NCI-H146 treated with DMSO at 0.1 percent for 48 hours (cell line): ENCODE results near the gene GJC2.
A peak's percentile ranks its signal among the peaks of the same experiment; 100 is the strongest.
"Not testable (repeated sequence)": the region's sequence is repeated elsewhere in the genome, so short reads cannot be mapped to it uniquely, and the experiment has no call there.

Experiments
- DNase-seq: peaks from one replicate; lab custom pipeline; 2025; ENCODE audit not compliant: unreplicated experiment; lab: John Stamatoyannopoulos, UW

GJC2 gene

GRCh38 chr1:228149406-228150119, at the start of gene GJC2:
Gene GJC2, plus strand, starts transcription at chr1:228149930. Its CDS starts 7,829 bp downstream, at chr1:228157759.
- DNase-seq, result no peak

DNA sequence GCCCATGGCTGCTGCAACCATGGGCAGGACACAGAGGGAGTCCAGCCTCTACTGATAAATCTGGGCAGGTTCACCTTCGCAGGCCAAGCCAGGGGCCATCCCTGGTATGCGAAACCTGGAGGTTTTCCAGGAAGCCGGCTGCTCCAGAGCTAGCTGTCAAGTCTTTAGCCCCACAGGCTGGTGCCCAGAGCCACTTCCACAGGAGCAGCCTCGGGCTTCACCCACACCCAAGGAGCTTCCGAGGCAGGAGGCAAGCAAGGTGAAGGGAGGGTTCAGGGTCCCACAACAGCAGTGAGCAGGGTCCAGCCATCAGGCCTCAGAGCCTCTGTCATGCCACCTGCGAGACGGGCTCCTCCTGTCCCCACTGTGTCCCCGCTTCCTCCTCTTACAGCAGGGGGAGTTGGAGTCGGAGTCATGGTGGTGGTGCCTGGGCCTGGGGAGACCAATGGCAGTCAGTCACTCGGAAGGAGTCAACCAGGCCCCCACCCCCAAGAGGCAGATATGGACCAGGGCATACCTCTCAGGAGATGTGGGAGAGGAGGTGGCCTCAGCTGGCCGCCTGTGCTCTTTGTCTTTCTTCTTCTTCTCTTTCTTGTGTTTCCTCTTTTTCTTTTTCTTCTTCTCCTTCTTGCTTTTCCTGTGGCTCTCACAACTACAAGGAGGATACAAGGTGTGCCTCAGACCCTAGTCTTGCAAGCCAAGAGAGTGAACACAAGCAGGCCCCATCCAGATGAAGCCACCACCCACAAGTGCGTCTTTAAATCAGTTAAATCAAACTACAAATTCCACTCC, 48.7 kb upstream of the GJC2 start:
- DNase-seq, result no peak

- DNase-seq, result no peak
These were observed 48.1 kb upstream of the GJC2 start for GRCh38 chr1:228101614-228101993.

DNA sequence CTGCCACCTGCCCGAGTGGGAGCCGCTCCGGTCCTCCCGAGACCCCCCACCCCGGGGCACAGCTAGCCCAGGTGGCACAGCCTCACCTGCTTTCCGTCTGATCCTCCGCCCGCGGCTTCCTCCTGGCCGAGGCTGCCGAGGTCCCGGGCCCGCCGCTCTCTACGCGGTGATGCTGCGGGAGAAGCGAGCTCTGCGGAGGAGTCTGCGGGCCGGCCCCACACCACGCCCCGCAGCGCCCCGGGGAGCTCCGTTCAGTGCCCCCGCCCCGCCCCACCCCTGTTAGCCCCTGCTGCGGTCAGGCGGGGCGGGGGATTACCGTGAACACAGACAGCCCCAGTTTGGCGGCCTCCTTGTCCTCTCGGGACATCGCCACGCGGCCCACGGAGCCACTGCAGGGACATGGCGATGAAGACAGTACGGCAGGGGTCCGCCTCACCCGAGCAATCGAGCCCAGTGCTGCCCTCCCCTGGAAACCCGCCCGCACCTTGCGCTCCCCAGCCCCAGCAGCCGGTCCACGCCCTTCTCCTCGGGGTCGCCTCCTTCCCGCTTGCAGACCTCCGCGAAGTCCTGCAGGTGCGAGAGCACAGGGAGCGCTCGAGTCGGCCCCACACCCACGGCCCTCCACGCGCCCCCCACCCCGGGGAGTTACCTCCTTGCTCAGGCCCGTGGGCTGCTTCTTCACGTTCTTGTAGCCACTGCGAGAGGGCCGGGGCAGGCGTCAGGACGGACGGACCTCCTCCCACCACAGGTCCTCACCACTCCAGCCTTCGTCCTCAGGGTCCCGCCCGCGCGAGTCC, 47.5 kb upstream of the GJC2 start:
- peak; percentile 22 for DNase-seq

DNA sequence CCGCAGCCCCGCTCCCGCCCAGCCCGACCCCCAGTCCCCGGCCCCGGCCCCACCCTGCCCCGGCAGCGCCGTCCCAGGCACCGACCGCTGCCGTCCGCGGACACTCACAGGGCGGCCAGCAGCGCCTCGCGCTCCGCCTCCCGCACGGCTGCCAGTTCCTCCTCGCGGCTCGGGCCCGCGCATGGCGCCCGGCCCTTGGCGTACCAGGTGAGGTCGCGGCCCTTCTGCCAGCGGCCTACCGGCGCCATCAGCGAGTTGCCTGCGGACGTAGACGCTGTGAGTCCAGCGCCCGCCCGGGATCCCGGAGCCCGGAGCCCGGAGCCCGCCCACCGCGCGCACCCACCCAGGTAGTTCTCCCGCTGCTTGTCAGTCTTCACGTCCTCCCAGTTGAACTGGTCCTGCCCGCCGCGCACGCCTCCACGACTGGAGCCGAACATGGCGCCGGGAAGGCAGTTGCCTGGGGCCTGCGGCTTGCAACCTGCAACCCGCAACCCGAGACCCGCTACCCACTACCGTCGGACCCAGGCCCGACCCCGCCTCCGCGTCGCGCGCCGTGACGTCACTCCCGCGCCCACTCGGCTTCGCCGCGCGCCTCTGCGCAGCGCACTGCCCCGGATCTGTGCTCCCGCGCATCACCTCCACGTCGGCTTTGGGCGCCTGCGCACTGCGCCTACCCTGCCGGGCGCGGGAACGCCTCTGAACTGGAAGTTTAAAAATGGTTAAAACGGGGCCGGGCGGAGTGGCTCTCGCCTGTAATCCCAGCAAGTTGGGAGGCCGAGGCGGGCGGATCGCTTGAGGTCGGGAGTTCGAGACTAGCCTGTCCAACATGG, 46.7 kb upstream of the GJC2 start, which contains the start of gene C1orf35:
C1orf35 (minus strand) TSS at position 535 of the 830 bp plus-strand sequence; CDS start at position 437, 98 bp downstream.
- DNase-seq, result peak; percentile 82

DNA sequence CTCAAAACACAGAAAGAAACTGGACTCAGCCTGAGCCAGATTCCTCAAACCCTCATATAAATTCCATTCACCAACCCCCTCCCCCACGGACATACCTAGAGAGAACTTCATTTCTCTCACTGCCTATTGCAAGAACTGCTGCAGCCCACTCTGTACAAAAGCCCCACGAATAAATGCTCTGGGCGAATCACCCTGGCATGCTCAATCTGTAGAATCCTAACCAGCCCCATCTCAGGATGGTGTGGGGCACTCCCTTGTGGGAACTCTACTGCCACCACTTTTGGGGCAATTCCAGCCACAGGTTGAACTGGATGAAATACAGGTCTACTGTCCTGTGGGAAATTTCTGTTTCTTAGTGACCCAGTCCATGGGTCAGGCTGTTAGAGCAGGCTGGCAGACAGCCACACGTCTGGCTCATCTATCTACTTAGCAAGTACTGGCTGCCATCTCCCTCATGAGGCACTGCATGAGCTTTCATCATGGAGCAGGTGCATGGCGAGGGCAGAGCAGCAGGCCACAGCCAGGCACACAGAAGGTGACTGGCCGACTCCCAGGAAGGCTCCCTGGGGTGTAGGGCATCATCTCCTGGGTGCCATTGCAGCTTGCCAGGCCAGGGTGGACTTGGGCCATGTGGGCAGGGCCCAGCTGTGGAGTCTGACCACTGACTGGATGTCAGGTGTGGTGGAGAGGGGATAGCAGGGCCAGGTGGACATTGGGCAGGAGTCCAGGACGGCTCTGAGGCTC, 45.0 kb upstream of the GJC2 start:
- DNase-seq, result no peak

GRCh38 chr1:228105270-228105995, 44.3 kb upstream of the GJC2 start:
- no peak for DNase-seq

- DNase-seq, result no peak
These were observed 43.5 kb upstream of the GJC2 start for GRCh38 chr1:228105996-228106799.

DNA sequence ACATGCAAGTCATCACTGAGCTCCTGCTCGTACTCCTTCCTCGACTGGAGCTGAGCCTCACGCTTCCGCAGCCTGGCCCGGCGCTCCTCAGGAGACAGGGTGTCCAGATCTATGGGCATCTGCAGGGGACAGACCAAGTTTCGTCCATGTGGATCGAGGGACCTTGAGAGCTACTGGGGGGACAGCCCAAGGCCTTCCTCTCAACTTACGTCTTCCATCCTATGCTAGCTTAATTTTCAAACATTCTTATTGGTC, 43.0 kb upstream of the GJC2 start:
- DNase-seq, result no peak

- DNase-seq, result no peak
These were observed 42.1 kb upstream of the GJC2 start for GRCh38 chr1:228107636-228108035.

GRCh38 chr1:228108055-228108690, 41.6 kb upstream of the GJC2 start:
- no peak for DNase-seq

- DNase-seq, result no peak
These were observed 41.0 kb upstream of the GJC2 start for GRCh38 chr1:228108742-228109072.

DNA sequence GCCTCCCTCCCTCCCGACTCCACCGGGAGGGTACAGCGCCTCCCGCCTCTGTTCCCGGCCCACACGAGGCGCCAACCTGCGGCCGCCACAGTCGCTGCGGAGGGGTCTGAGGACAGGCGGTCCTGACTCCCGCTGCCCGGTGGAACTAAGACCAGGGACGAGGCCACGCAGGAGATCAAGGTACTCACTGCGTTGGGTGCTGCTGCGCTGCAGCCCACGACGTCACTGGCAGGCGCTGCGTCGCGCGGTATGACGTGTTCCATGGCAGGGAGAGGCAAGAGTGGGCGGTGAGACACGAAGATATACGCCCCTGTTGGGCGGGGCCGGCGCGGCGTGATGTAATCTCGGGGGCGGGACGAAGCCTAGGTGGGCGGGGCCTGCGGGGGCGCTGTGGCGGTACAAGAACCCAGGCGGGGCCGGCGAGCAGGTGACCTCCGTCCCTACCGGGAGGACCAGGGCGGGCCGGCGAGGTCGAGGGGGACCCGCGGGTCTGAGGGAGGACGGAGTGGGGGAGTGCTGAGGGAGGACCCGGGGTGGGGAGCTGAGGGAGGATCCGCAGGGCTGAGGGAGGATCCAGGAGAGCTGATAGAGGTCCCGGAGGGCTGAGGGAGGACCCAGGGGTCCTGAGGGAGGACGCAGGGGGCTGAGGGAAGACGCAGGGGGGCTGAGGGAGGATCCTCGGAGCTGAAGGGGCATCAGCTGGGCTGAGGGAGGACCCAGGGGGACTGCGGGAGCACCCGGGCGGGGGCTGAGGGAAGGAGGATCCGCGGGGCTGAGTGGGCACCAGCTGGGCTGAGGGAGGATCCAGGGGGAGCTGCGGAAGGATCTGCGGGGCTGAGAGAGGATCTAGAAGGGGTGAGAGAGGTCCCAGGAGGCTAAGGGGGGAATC, 40.4 kb upstream of the GJC2 start, which contains the start of gene MRPL55:
MRPL55 (minus strand) TSS at position 227 of the 889 bp plus-strand sequence. CDS start 1,039 bp downstream, outside the sequence.
- peak; percentile 84 for DNase-seq

GRCh38 chr1:228109962-228110488, 39.7 kb upstream of the GJC2 start:
- peak; percentile 13 for DNase-seq

DNA sequence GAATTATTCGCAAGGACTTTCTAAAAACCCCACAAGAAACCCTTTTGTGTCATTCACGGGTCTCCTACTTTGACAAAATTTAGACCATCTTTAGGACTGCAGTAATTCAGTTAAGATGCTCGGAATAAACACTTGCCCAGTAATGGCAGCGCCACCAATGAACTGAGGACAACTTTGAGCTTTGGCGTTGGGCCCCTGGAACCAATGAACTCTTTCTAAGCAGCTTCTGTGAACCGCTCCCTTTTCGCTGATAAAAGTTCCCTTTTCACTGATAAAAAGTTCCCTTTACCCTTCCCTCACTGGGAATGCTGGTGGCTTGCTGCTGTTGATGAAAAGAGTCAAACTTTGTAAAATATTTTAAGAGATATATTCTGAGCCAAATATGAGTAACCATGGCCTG, 39.2 kb upstream of the GJC2 start:
- no peak for DNase-seq

DNA sequence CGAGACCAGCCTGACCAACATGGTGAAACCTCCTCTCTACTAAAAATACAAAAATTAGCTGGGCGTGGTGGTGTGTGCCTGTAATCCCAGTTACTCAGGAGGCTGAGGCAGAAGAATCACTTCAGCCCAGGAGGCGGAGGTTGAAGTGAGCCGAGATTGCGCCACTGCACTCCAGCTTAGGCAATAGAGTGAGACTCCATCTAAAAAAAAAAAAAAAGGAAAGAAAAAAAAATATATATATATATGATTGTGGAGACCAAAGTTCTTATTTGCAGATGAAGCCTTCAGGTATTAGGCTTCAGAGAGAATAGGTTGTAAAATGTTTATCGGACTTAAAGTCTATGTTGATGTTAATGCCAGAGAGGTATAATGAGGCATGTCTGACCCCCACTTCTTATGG, 38.4 kb upstream of the GJC2 start:
- DNase-seq, result not testable (repeated sequence)

DNA sequence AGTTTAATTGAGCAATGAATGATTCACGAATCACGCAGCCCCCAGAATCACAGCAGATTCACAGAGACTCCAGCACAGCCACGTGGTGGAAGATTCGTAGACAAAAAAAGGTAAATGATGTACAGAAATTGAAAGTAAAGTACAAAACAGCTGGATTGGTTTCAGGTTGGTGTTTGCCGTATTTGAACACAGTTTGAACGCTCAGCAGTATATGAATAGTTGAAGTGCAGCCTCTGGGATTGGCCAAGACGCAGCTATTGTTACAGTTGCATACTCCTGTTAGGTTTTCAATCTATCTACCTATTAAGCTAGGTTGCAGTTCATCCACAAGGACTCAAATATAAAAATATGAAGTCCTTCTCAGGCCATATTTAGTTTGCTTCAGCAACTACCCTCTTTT, 37.6 kb upstream of the GJC2 start:
- DNase-seq, result no peak
